B cell (primary cell): ENCODE results near the gene XYLT1.

ENCODE experiments used
- EZH2 ChIP-seq: IDR thresholded peaks from 2 replicates; pipeline ENCODE4 v1.6.1; 2012; ENCODE audit warnings: borderline replicate concordance, low read depth, mild to moderate bottlenecking, moderate library complexity, low read length; ENCODE audit not compliant: insufficient read depth, poor library complexity, severe bottlenecking
- TF ChIP-seq, protein P1 (sequence below): fragments of 200-600 bp; IDR thresholded peaks from one replicate; pipeline ENCODE4 v1.8.0; 2022; ENCODE audit warnings: antibody characterized with exemption, mild to moderate bottlenecking

DNA sequence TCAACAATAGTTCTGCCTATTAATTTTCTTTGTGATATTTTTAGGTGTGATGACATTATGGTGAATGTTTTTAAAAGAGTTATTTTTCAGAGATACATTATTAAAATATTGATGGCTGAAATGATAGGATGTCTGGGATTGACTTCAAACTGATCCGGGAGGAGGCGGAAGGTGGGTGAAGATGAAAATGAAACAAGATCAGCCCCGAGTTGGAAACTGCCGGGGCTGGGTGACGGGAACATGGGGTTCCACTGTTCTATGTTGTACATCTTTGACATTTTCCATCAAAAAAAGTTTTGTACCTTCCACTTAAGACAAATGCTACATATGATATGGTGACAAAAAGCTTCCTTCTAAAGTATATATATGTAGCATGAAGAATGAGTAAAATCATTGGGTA, 336.9 kb downstream of the XYLT1 start:
- TF ChIP-seq, protein P1, sequence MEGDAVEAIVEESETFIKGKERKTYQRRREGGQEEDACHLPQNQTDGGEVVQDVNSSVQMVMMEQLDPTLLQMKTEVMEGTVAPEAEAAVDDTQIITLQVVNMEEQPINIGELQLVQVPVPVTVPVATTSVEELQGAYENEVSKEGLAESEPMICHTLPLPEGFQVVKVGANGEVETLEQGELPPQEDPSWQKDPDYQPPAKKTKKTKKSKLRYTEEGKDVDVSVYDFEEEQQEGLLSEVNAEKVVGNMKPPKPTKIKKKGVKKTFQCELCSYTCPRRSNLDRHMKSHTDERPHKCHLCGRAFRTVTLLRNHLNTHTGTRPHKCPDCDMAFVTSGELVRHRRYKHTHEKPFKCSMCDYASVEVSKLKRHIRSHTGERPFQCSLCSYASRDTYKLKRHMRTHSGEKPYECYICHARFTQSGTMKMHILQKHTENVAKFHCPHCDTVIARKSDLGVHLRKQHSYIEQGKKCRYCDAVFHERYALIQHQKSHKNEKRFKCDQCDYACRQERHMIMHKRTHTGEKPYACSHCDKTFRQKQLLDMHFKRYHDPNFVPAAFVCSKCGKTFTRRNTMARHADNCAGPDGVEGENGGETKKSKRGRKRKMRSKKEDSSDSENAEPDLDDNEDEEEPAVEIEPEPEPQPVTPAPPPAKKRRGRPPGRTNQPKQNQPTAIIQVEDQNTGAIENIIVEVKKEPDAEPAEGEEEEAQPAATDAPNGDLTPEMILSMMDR = no peak
- TF ChIP-seq EZH2 = no peak
